Caco-2 (cell line): ENCODE measurements around the gene PLXDC1. TPM values are rescaled to one million over a fixed set of nuclear protein-coding genes. Genes with fewer than 3 reads are reported as not detected.
A peak's percentile ranks its signal among the peaks of the same experiment; 100 is the strongest.

Experiments used
- BruUV-seq: library from RNA; stranded (reverse); fragments of 400-500 nt; replicated peaks from 2 replicates; lab custom pipeline; 2021; lab: Mats Ljungman, UMichigan
- CTCF ChIA-PET: fragments of 300-600 bp; sonication (Branson Sonifier 250); formaldehyde crosslinking; loops from one replicate; lab custom pipeline; 2022; ENCODE audit warnings: antibody characterized with exemption; lab: Charles Lee
- POLR2A ChIA-PET: fragments of 300-600 bp; sonication (Branson Sonifier 250); formaldehyde crosslinking; loops from one replicate; lab custom pipeline; 2022; ENCODE audit warnings: antibody characterized with exemption; lab: Charles Lee
- DNase-seq, 2 experiments: peaks; one replicate each; pipeline versions ENCODE4 v3.0.0 to v3.0.0-alpha.2; 2020 to 2022
- H3K27me3 ChIP-seq: replicated peaks from 2 replicates; pipeline ENCODE4 v1.6.0; 2011; ENCODE audit warnings: low read length; ENCODE audit not compliant: control insufficient read depth, insufficient read depth
- H3K36me3 ChIP-seq: 2 replicates; pipeline ENCODE4 v1.5.1; 2011; ENCODE audit warnings: low read length; ENCODE audit not compliant: control insufficient read depth, insufficient read depth
- H3K4me1 ChIP-seq: fragments of 250-450 bp; sonication (Bioruptor Pico); 2 replicates; pipeline ENCODE4 v1.5.1; 2020; ENCODE audit warnings: mild to moderate bottlenecking
- H3K4me3 ChIP-seq: 2 replicates; pipeline ENCODE4 v1.5.1; 2011; ENCODE audit warnings: low read depth, mild to moderate bottlenecking, control low read depth, low read length
- H3K9me3 ChIP-seq: fragments of 250-450 bp; sonication (Bioruptor Pico); 2 replicates; pipeline ENCODE4 v1.5.1; 2020; ENCODE audit warnings: mild to moderate bottlenecking, moderate library complexity
- H3K27ac Mint-ChIP-seq: one replicate; pipeline ENCODE4 v1.8.0; 2022; ENCODE audit warnings: mixed read lengths; ENCODE audit not compliant: unreplicated experiment
- H3K27me3 Mint-ChIP-seq: one replicate; pipeline ENCODE4 v1.8.0; 2022; ENCODE audit warnings: mixed read lengths; ENCODE audit not compliant: insufficient read depth, unreplicated experiment
- H3K36me3 Mint-ChIP-seq: one replicate; pipeline ENCODE4 v1.8.0; 2022; ENCODE audit warnings: mild to moderate bottlenecking, mixed read lengths; ENCODE audit not compliant: insufficient read depth, unreplicated experiment
- H3K4me1 Mint-ChIP-seq: one replicate; pipeline ENCODE4 v1.8.0; 2022; ENCODE audit warnings: low read depth, mixed read lengths; ENCODE audit not compliant: unreplicated experiment
- H3K4me3 Mint-ChIP-seq: one replicate; pipeline ENCODE4 v1.8.0; 2022; ENCODE audit warnings: mild to moderate bottlenecking, moderate library complexity, mixed read lengths; ENCODE audit not compliant: unreplicated experiment
- H3K9me3 Mint-ChIP-seq: one replicate; pipeline ENCODE4 v1.8.0; 2022; ENCODE audit warnings: mixed read lengths; ENCODE audit not compliant: unreplicated experiment
- CTCF ChIP-seq, 2 experiments: fragments of 200-600 bp in 1 of 2; IDR thresholded peaks; 1 replicate in 1 of 2; 2 replicates in 1 of 2; pipeline versions ENCODE4 v1.5.1 to v1.8.0; 2011 to 2022; ENCODE audit warnings: antibody characterized with exemption in 1 of 2, control low read depth in 1 of 2, inconsistent platforms in 1 of 2, low read depth in 1 of 2, low read length in 1 of 2, mild to moderate bottlenecking in 1 of 2, moderate library complexity in 1 of 2; ENCODE audit not compliant: insufficient read depth in 1 of 2, severe bottlenecking in 1 of 2, unreplicated experiment in 1 of 2
- intact Hi-C: fragments of 100-400 bp; cut with micrococcal nuclease; formaldehyde crosslinking; loops from one replicate; pipeline ENCODE4 v1.10.0; 2022; ENCODE audit not compliant: unreplicated experiment
- total RNA-seq: library from RNA; stranded (reverse); gene quantifications from 2 replicates; pipeline ENCODE4 v1.2.3, GENCODE V29; 2022

The PLXDC1 gene
- total RNA-seq, 1 experiment from 2014 or later = 0.14 TPM

GRCh38 chr17:39196241-39196807 lies 44.9 kb upstream of the PLXDC1 start:
- H3K36me3 Mint-ChIP-seq = peaks cover 19% of the 10 kb centered on the region
- BruUV-seq = no TSS peak
- Histone ChIP-seq H3K4me3 (peak overlapping the region; percentile 79), H3K9me3 (no peaks in the 10 kb centered on the region), H3K27me3 (no peaks in the 10 kb centered on the region), H3K36me3 (no peaks in the 10 kb centered on the region), H3K4me1 (peaks cover 10% of the 10 kb centered on the region; the same call in 1 of the 2 replicates)
- CTCF ChIA-PET = no interaction called here
- peaks cover 6% of the 10 kb centered on the region for H3K4me1 Mint-ChIP-seq
- intact Hi-C loops = no loop called here
- no peaks in the 10 kb centered on the region for H3K27me3 Mint-ChIP-seq
- no peak overlapping the region for H3K27ac Mint-ChIP-seq
- H3K4me3 Mint-ChIP-seq = peak overlapping the region; percentile 87
- no peak for TF ChIP-seq CTCF (IDR thresholded peaks at IDR 0.05; ENCODE audit: insufficient read depth in 1 of 2, low read depth in 1 of 2, low read length in 1 of 2, severe bottlenecking in 1 of 2, unreplicated experiment in 1 of 2)
- no peak for DNase-seq
- H3K9me3 Mint-ChIP-seq = no peaks in the 10 kb centered on the region
- POLR2A ChIA-PET = no interaction called here

DNA sequence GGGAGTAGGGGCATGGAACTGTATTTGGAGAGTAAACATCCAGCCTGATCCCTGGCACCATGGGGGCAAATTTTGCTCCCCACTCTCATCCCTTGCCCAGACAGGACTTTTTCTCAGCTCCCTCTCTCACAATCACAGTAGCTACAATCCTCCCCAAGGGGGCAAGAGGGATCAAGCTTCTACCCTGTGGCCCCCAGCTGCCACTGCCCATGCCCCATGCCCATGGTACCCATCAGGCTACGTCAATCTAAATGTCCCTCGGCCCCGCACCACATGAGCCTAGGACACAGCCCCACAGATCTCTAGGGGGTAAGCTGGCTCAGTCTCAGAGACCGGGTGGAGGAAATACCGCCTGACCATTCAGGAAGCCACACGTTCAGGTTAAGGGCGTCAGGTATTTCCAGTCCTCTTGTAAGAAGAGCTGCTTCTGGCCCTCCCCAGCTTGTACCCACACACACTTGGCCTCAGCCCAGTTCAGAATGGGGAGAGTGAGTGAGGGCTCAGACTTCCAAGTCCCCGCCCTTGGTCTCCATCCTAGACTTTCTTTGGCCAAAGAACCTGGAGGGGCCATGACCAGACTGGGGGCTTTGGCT lies 44.2 kb upstream of the PLXDC1 start:
- Histone ChIP-seq H3K4me3 (no peak overlapping the region), H3K36me3 (no peaks in the 10 kb centered on the region), H3K4me1 (peaks cover 10% of the 10 kb centered on the region; the same call in 1 of the 2 replicates), H3K27me3 (no peaks in the 10 kb centered on the region), H3K9me3 (no peaks in the 10 kb centered on the region)
- no peak for TF ChIP-seq CTCF (IDR thresholded peaks at IDR 0.05; ENCODE audit: insufficient read depth in 1 of 2, low read depth in 1 of 2, low read length in 1 of 2, severe bottlenecking in 1 of 2, unreplicated experiment in 1 of 2)
- no peak for DNase-seq
- peaks cover 6% of the 10 kb centered on the region for H3K4me1 Mint-ChIP-seq
- no TSS peak for BruUV-seq
- H3K4me3 Mint-ChIP-seq = peak overlapping the region; percentile 87
- no peaks in the 10 kb centered on the region for H3K27me3 Mint-ChIP-seq
- no peaks in the 10 kb centered on the region for H3K9me3 Mint-ChIP-seq
- H3K36me3 Mint-ChIP-seq = peaks cover 12% of the 10 kb centered on the region
- intact Hi-C loops = no loop called here
- ChIA-PET POLR2A (no interaction called here), CTCF (interaction anchor here (1.2 to 1.3 kb wide), 2 partner anchors 13 to 31 kb away, joined by 3 to 4 read pairs; no protein-coding TSS in a partner anchor)
- no peak overlapping the region for H3K27ac Mint-ChIP-seq

GRCh38 chr17:39194985-39195524 lies 43.6 kb upstream of the PLXDC1 start:
- no peak for TF ChIP-seq CTCF (IDR thresholded peaks at IDR 0.05; ENCODE audit: insufficient read depth in 1 of 2, low read depth in 1 of 2, low read length in 1 of 2, severe bottlenecking in 1 of 2, unreplicated experiment in 1 of 2)

More at GRCh38 chr17:39194985-39195524, 43.6 kb upstream of the PLXDC1 start:
- Histone ChIP-seq H3K36me3 (no peaks in the 10 kb centered on the region), H3K27me3 (no peaks in the 10 kb centered on the region), H3K4me3 (no peak overlapping the region), H3K4me1 (peaks cover 10% of the 10 kb centered on the region; the same call in 1 of the 2 replicates), H3K9me3 (no peaks in the 10 kb centered on the region)
- no peak for DNase-seq
- no peak overlapping the region for H3K27ac Mint-ChIP-seq
- ChIA-PET CTCF (interaction anchor here (1.0 to 1.3 kb wide), 3 partner anchors 14 to 30 kb away, joined by 3 to 4 read pairs (median 3); no protein-coding TSS in a partner anchor), POLR2A (interaction anchor here (0.5 kb wide), 1 partner anchor 212 kb away, joined by 3 read pairs; no protein-coding TSS in a partner anchor)
- BruUV-seq = no TSS peak
- no peak overlapping the region for H3K4me3 Mint-ChIP-seq
- H3K27me3 Mint-ChIP-seq = no peaks in the 10 kb centered on the region
- H3K36me3 Mint-ChIP-seq = peaks cover 6% of the 10 kb centered on the region
- peaks cover 6% of the 10 kb centered on the region for H3K4me1 Mint-ChIP-seq
- no peaks in the 10 kb centered on the region for H3K9me3 Mint-ChIP-seq
- intact Hi-C loops = no loop called here
